Endothelial cell of umbilical vein (primary cell): ENCODE data around the gene TMEM54. TPM values are rescaled to one million over a fixed set of nuclear protein-coding genes. Genes with fewer than 3 reads are reported as not detected.

ENCODE experiments used
- BruUV-seq: library from RNA; stranded (reverse); fragments of 400-500 nt; replicated peaks from 2 replicates; lab custom pipeline; 2021; lab: Mats Ljungman, UMichigan
- CTCF ChIA-PET: fragments of 300-600, 350-600 bp; sonication (Branson Sonifier 250); formaldehyde crosslinking; loops from one replicate; lab custom pipeline; 2021; ENCODE audit warnings: antibody characterized with exemption, inconsistent platforms; lab: Charles Lee
- POLR2A ChIA-PET: fragments of 300-600, 350-600 bp; sonication (Branson Sonifier 250); formaldehyde crosslinking; loops from one replicate; lab custom pipeline; 2021; ENCODE audit warnings: antibody characterized with exemption, inconsistent platforms; lab: Charles Lee
- DNase-seq: peaks from one replicate; pipeline ENCODE4 v3.0.0-alpha.2; 2011; ENCODE audit warnings: low read depth, low spot score
- FAIRE-seq: peaks from 2 replicates; lab custom pipeline; 2011; peaks lifted over from hg19 to GRCh38; lab: Jason Lieb, UNC
- H2AFZ ChIP-seq: 2 replicates; pipeline ENCODE4 v1.6.0; 2012; ENCODE audit warnings: low read depth, low read length, control low read depth, inconsistent platforms
- H3K27ac ChIP-seq: 2 replicates; pipeline ENCODE4 v1.5.1; 2011; ENCODE audit warnings: low read depth, mild to moderate bottlenecking, control low read depth, low read length, moderate library complexity; ENCODE audit not compliant: insufficient read depth
- H3K27me3 ChIP-seq, 2 experiments: 2 replicates each; pipeline versions ENCODE4 v1.6.0 to v1.6.1; 2011; ENCODE audit warnings: low read length in 2 of 2, mixed read lengths in 1 of 2; ENCODE audit not compliant: control insufficient read depth in 2 of 2, insufficient read depth in 2 of 2
- H3K36me3 ChIP-seq, 2 experiments: 2 replicates in 1 of 2; 3 replicates in 1 of 2; pipeline ENCODE4 v1.5.1; 2011; ENCODE audit warnings: low read length in 2 of 2, mild to moderate bottlenecking in 1 of 2, moderate library complexity in 1 of 2; ENCODE audit not compliant: control insufficient read depth in 2 of 2, insufficient read depth in 2 of 2; ENCODE audit errors: extremely low read depth in 1 of 2
- H3K4me1 ChIP-seq: 3 replicates; pipeline ENCODE4 v1.5.1; 2011; ENCODE audit warnings: mild to moderate bottlenecking, low read length; ENCODE audit not compliant: control insufficient read depth, insufficient read depth; ENCODE audit errors: extremely low read depth
- H3K4me2 ChIP-seq: 2 replicates; pipeline ENCODE4 v1.6.1; 2011; ENCODE audit warnings: low read length, control low read depth, mixed read lengths; ENCODE audit not compliant: insufficient read depth
- H3K4me3 ChIP-seq, 3 experiments: fragments of 200-600 bp in 1 of 3; sonication (generic), shearing (Covaris generic) in 1 of 3; replicated peaks in 1 of 3; 2 replicates each; pipeline ENCODE4 v1.5.1; 2011 to 2016; ENCODE audit warnings: control low read depth in 3 of 3, low read length in 3 of 3, mild to moderate bottlenecking in 2 of 3, inconsistent platforms in 1 of 3, low read depth in 1 of 3, moderate library complexity in 1 of 3; ENCODE audit not compliant: insufficient read depth in 1 of 3
- H3K79me2 ChIP-seq: 2 replicates; pipeline ENCODE4 v1.6.0; 2012; ENCODE audit warnings: low read length, inconsistent platforms; ENCODE audit not compliant: control insufficient read depth, insufficient read depth
- H3K9ac ChIP-seq: replicated peaks from 2 replicates; pipeline ENCODE3; 2011; ENCODE audit warnings: low read length, control low read depth; ENCODE audit not compliant: insufficient read depth; ENCODE audit errors: extremely low read depth
- H3K9me1 ChIP-seq: replicated peaks from 3 replicates; pipeline ENCODE4 v1.6.0; 2011; ENCODE audit warnings: mild to moderate bottlenecking, low read length; ENCODE audit not compliant: control insufficient read depth, insufficient read depth; ENCODE audit errors: extremely low read depth
- H3K9me3 ChIP-seq: replicated peaks from 2 replicates; pipeline ENCODE4 v1.5.1; 2012; ENCODE audit warnings: low read length, inconsistent platforms; ENCODE audit not compliant: control insufficient read depth, insufficient read depth
- H4K20me1 ChIP-seq: replicated peaks from 2 replicates; pipeline ENCODE3; 2011; ENCODE audit warnings: mild to moderate bottlenecking, low read length; ENCODE audit not compliant: control insufficient read depth, insufficient read depth; ENCODE audit errors: extremely low read depth
- CTCF ChIP-seq, 2 donors: IDR thresholded peaks; 1 replicate in 1 of 2; 2 replicates in 1 of 2; pipeline ENCODE4 v1.5.1; 2011; ENCODE audit warnings: low read length in 2 of 2, mild to moderate bottlenecking in 2 of 2, moderate library complexity in 2 of 2, control low read depth in 1 of 2, inconsistent platforms in 1 of 2, low read depth in 1 of 2; ENCODE audit not compliant: insufficient read depth in 1 of 2; ENCODE audit errors: extremely low read depth in 1 of 2
- GATA2 ChIP-seq: IDR thresholded peaks from 2 replicates; pipeline ENCODE4 v1.7.0; 2011; ENCODE audit warnings: low read depth, mild to moderate bottlenecking, moderate library complexity, mixed read lengths, low read length; ENCODE audit not compliant: insufficient read length, insufficient read depth
- POLR2A ChIP-seq: IDR thresholded peaks from 2 replicates; pipeline ENCODE4 v1.6.1; 2012; ENCODE audit warnings: low read depth, mild to moderate bottlenecking, control low read depth, low read length
- POLR2AphosphoS5 ChIP-seq: IDR thresholded peaks from 2 replicates; pipeline ENCODE4 v1.6.1; 2012; ENCODE audit warnings: low read depth, mild to moderate bottlenecking, control low read depth, low read length, moderate library complexity; ENCODE audit not compliant: insufficient read depth
- dilution Hi-C: fragments of 300-500 bp; cut with MboI; formaldehyde crosslinking; loops from one replicate; pipeline ENCODE4 v1.15.0; 2019; ENCODE audit warnings: low sequenced_read_pairs; ENCODE audit not compliant: extremely low pct_ligation_motif_present
- intact Hi-C: fragments of 100-400 bp; cut with micrococcal nuclease; formaldehyde crosslinking; loops from one replicate; pipeline ENCODE4 v1.10.0; 2022
- polyA plus RNA-seq, 4 experiments: library from polyadenylated mRNA; depleted of rRNA in 3 of 4; stranded (reverse) in 3 of 4; unstranded in 1 of 4; fragments of >200 nt; gene quantifications; 2 replicates each; pipeline versions ENCODE4 v1.2.1 to v1.2.3, GENCODE V29; 2011 to 2012; ENCODE audit warnings: missing spikeins in 1 of 4
- total RNA-seq: library from RNA; stranded (reverse); gene quantifications from 2 replicates; pipeline ENCODE4 v1.2.3, GENCODE V29; 2021

Gene TMEM54
- total and polyA plus RNA-seq, 2 donors (not counting 3 experiments of a cell fraction or from before 2014, with no cell fraction given), result 23.6 to 77.2 TPM

- Histone ChIP-seq H3K79me2 (no peaks in the 10 kb centered on the region), H3K9me1 (no peaks in the 10 kb centered on the region), H3K4me2 (no peak overlapping the region), H3K27ac (no peak overlapping the region), H4K20me1 (no peaks in the 10 kb centered on the region), H3K27me3 (peaks cover 21 to 23% of the 10 kb centered on the region in 2 experiments), H3K9ac (no peak overlapping the region), H2AFZ (no peak overlapping the region), H3K4me3 (no peak overlapping the region), H3K4me1 (no peaks in the 10 kb centered on the region), H3K9me3 (no peaks in the 10 kb centered on the region), H3K36me3 (no peaks in the 10 kb centered on the region)
- dilution Hi-C loops, result no loop called here
- CTCF ChIA-PET, result interaction anchor here (0.5 to 3.3 kb wide), 11 partner anchors 8 to 229 kb away, joined by 3 to 20 read pairs (median 3); no protein-coding TSS in a partner anchor
- no peak for FAIRE-seq
- POLR2A ChIA-PET, result no interaction called here
- DNase-seq, result no peak
- no peak for TF ChIP-seq CTCF (IDR thresholded peaks at IDR 0.05; ENCODE audit: extremely low read depth in 1 of 2, insufficient read depth in 1 of 2, low read depth in 1 of 2, low read length in 2 of 2)
- TF ChIP-seq POLR2AphosphoS5, result no peak
- no peak for TF ChIP-seq GATA2
- no peak for TF ChIP-seq POLR2A
- no TSS peak for BruUV-seq
- intact Hi-C loops, result no loop called here
Observed at GRCh38 chr1:32886828-32887414, 14.3 kb downstream of the TMEM54 start.
